GM12878 (cell line): ENCODE measurements around the gene RHCG. TPM values are rescaled to one million over a fixed set of nuclear protein-coding genes. Genes with fewer than 3 reads are reported as not detected.

Experiments
- ATAC-seq: fragments of 200-7000 bp; cut with Tn5 transposase; 3 replicates; pipeline ENCODE4 v1.9.1; 2020; ENCODE audit warnings: mild to moderate bottlenecking, moderate library complexity
- BruUV-seq: library from RNA; stranded (reverse); fragments of 400-500 nt; replicated peaks from 2 replicates; lab custom pipeline; 2021; lab: Mats Ljungman, UMichigan
- CTCF ChIA-PET: fragments of 300-600 bp; sonication (Branson Sonifier 250); formaldehyde crosslinking; extraction: SDS; loops from one replicate; lab custom pipeline; 2021; ENCODE audit warnings: inconsistent platforms; lab: Yijun Ruan, JAX
- POLR2A ChIA-PET: fragments of 350-600 bp; formaldehyde crosslinking; extraction: SDS; loops from one replicate; lab custom pipeline; 2021; ENCODE audit warnings: inconsistent platforms; lab: Charles Lee
- RAD21 ChIA-PET: fragments of 300-600 bp; sonication (Branson Sonifier 250); formaldehyde crosslinking; loops from one replicate; lab custom pipeline; 2023; ENCODE audit warnings: antibody characterized with exemption; ENCODE audit not compliant: unreplicated experiment; lab: Charles Lee
- SMC1A ChIA-PET: fragments of 300-600 bp; sonication (Branson Sonifier 250); formaldehyde crosslinking; loops from one replicate; lab custom pipeline; 2023; ENCODE audit not compliant: unreplicated experiment, uncharacterized antibody; lab: Charles Lee
- DNase-seq: peaks from one replicate; pipeline ENCODE4 v3.0.0-alpha.2; 2011; ENCODE audit warnings: low read depth, low spot score
- FAIRE-seq: peaks from 3 replicates; lab custom pipeline; 2011; peaks lifted over from hg19 to GRCh38; lab: Jason Lieb, UNC
- H2AFZ ChIP-seq: 2 replicates; pipeline ENCODE4 v1.6.0; 2011; ENCODE audit warnings: low read depth, low read length, control low read depth; ENCODE audit not compliant: control insufficient read depth
- H3K27ac ChIP-seq: 2 replicates; pipeline ENCODE4 v1.5.1; 2011; ENCODE audit warnings: control low read depth; ENCODE audit not compliant: control insufficient read depth, insufficient read depth
- H3K27me3 ChIP-seq, 2 experiments: replicated peaks in 1 of 2; 2 replicates each; pipeline versions ENCODE4 v1.6.0 to v1.6.1; 2011; ENCODE audit warnings: low read length in 1 of 2; ENCODE audit not compliant: control insufficient read depth in 2 of 2, insufficient read depth in 2 of 2
- H3K36me3 ChIP-seq, 2 experiments: 2 replicates each; pipeline ENCODE4 v1.5.1; 2011; ENCODE audit warnings: low read length in 1 of 2; ENCODE audit not compliant: control insufficient read depth in 2 of 2, insufficient read depth in 2 of 2
- H3K4me1 ChIP-seq: 2 replicates; pipeline ENCODE4 v1.6.1; 2011; ENCODE audit warnings: mild to moderate bottlenecking, low read length, moderate library complexity, mixed read lengths; ENCODE audit not compliant: control insufficient read depth, insufficient read depth
- H3K4me2 ChIP-seq: 2 replicates; pipeline ENCODE4 v1.6.0; 2011; ENCODE audit warnings: control low read depth; ENCODE audit not compliant: control insufficient read depth, insufficient read depth
- H3K4me3 ChIP-seq: fragments of 200-600 bp; sonication (generic); 2 replicates; pipeline ENCODE4 v1.5.1; 2016
- H3K79me2 ChIP-seq: 2 replicates; pipeline ENCODE4 v1.6.0; 2011; ENCODE audit warnings: low read length; ENCODE audit not compliant: control insufficient read depth, insufficient read depth
- H3K9ac ChIP-seq: 2 replicates; pipeline ENCODE4 v1.8.0; 2011; ENCODE audit warnings: low read length, control low read depth, mixed read lengths; ENCODE audit not compliant: control insufficient read depth, insufficient read depth
- H3K9me3 ChIP-seq: replicated peaks from 3 replicates; pipeline ENCODE4 v1.5.1; 2011; ENCODE audit warnings: mild to moderate bottlenecking, low read length; ENCODE audit not compliant: control insufficient read depth, insufficient read depth
- H4K20me1 ChIP-seq: 2 replicates; pipeline ENCODE4 v1.6.0; 2011; ENCODE audit not compliant: control insufficient read depth, insufficient read depth
- ASH2L ChIP-seq: fragments of 300-600, 200-600 bp; sonication (generic); IDR thresholded peaks from 2 replicates; pipeline ENCODE4 v1.6.1; 2017; ENCODE audit warnings: low read depth, mild to moderate bottlenecking, borderline replicate concordance
- CHD1 ChIP-seq: IDR thresholded peaks from 2 replicates; pipeline ENCODE4 v1.6.1; 2012; ENCODE audit warnings: low read depth, low read length, improper control_type of control experiment
- CHD4 ChIP-seq: fragments of 200-600 bp; sonication (generic); IDR thresholded peaks from 2 replicates; pipeline ENCODE4 v1.6.1; 2016; ENCODE audit warnings: mild to moderate bottlenecking
- CREB1 ChIP-seq: IDR thresholded peaks from 2 replicates; pipeline ENCODE4 v1.6.1; 2012; ENCODE audit warnings: low read depth, mild to moderate bottlenecking, inconsistent platforms
- HDAC6 ChIP-seq: fragments of 200-600 bp; sonication (generic); IDR thresholded peaks from one replicate; pipeline ENCODE4 v1.8.0; 2017; ENCODE audit warnings: antibody characterized with exemption; ENCODE audit not compliant: unreplicated experiment
- MEF2A ChIP-seq: IDR thresholded peaks from 2 replicates; pipeline ENCODE4 v1.6.1; 2011; ENCODE audit warnings: low read depth, mild to moderate bottlenecking, low read length, moderate library complexity; ENCODE audit not compliant: insufficient read depth
- MYC ChIP-seq: IDR thresholded peaks from 2 replicates; pipeline ENCODE4 v1.6.1; 2011; ENCODE audit warnings: mild to moderate bottlenecking, low read length, moderate library complexity, inconsistent platforms; ENCODE audit not compliant: insufficient read depth, insufficient replicate concordance, insufficient read length, severe bottlenecking
- NBN ChIP-seq: fragments of 450-650 bp; IDR thresholded peaks from 2 replicates; pipeline ENCODE4 v1.6.1; 2016
- NRF1 ChIP-seq: conservative IDR thresholded peaks from 2 replicates; pipeline ENCODE4 v1.6.1; 2011; ENCODE audit warnings: mild to moderate bottlenecking, low read depth, low read length, improper control_type of control experiment
- POLR2A ChIP-seq: IDR thresholded peaks from 2 replicates; pipeline ENCODE4 v1.6.1; 2011; ENCODE audit warnings: low read depth, mild to moderate bottlenecking, low read length
- RELA ChIP-seq: fragments of 450-650 bp; IDR thresholded peaks from 2 replicates; pipeline ENCODE4 v1.8.0; 2014; ENCODE audit warnings: borderline replicate concordance; ENCODE audit not compliant: partially characterized antibody
- SMAD1 ChIP-seq: fragments of 450-650 bp; IDR thresholded peaks from 2 replicates; pipeline ENCODE4 v1.6.1; 2018; ENCODE audit warnings: mild to moderate bottlenecking, low read depth; ENCODE audit not compliant: partially characterized antibody
- SMC3 ChIP-seq: IDR thresholded peaks from 2 replicates; pipeline ENCODE4 v1.6.1; 2011; ENCODE audit warnings: low read length, improper control_type of control experiment, borderline replicate concordance
- SREBF2 ChIP-seq: IDR thresholded peaks from 2 replicates; pipeline ENCODE4 v1.6.1; 2012; ENCODE audit warnings: mild to moderate bottlenecking, low read length
- SRF ChIP-seq, 2 experiments: IDR thresholded peaks; 2 replicates each; pipeline ENCODE4 v1.6.1; 2011; ENCODE audit warnings: low read depth in 2 of 2, low read length in 2 of 2, mild to moderate bottlenecking in 1 of 2, moderate library complexity in 1 of 2
- TCF7 ChIP-seq: IDR thresholded peaks from 2 replicates; pipeline ENCODE4 v1.6.1; 2014; ENCODE audit warnings: antibody characterized with exemption, borderline replicate concordance
- WGBS: methylation state at CpG from one replicate; pipeline ENCODE4 v1.1.6; 2016; ENCODE audit warnings: low lambda C conversion rate; ENCODE audit not compliant: insufficient replicate concordance, insufficient coverage; ENCODE audit errors: missing lambda C conversion rate; 5-methylcytosine and 5-hydroxymethylcytosine counted together
- in situ Hi-C: fragments of 300-500 bp; cut with MboI; formaldehyde crosslinking; loops from 9 replicates; pipeline ENCODE4 v1.14.3; 2018; ENCODE audit warnings: mixed read lengths
- intact Hi-C: fragments of 100-400 bp; cut with micrococcal nuclease; formaldehyde crosslinking; loops from one replicate; pipeline ENCODE4 v1.14.2; 2022; ENCODE audit not compliant: unreplicated experiment
- polyA plus RNA-seq, 11 experiments: library from polyadenylated mRNA; depleted of rRNA in 4 of 11; unstranded in 6 of 11; stranded (reverse) in 5 of 11; fragments of >200 nt; fragmentation: Nextera tagmentation in 4 of 11; fragmentation: Illumina TruSeq in 1 of 11; extraction: Ambion mirVana in 4 of 11; extraction: Trizol in 1 of 11; gene quantifications; 1 replicate in 1 of 11; 2 replicates in 10 of 11; pipeline versions ENCODE4 v1.2.1 to v1.2.3, GENCODE V29; 2011 to 2016; ENCODE audit warnings: inconsistent platforms in 2 of 11, missing spikeins in 2 of 11, low read depth in 1 of 11
- total RNA-seq, 4 experiments: library from RNA; depleted of rRNA in 3 of 4; stranded (reverse); fragments of >200 nt in 3 of 4; fragmentation: Illumina TruSeq in 1 of 4; extraction: Trizol in 1 of 4; gene quantifications; 2 replicates each; pipeline versions ENCODE4 v1.2.1 to v1.2.3, GENCODE V29; 2013 to 2021
- TF ChIP-seq, protein P1 (sequence below): IDR thresholded peaks from 2 replicates; pipeline ENCODE4 v1.6.1; 2012; ENCODE audit warnings: improper control_type of control experiment, low read depth, low read length; ENCODE audit not compliant: insufficient replicate concordance
- TF ChIP-seq, protein P2 (sequence below): IDR thresholded peaks from 2 replicates; pipeline ENCODE4 v1.6.1; 2011; ENCODE audit warnings: low read depth, low read length, improper control_type of control experiment, borderline replicate concordance

The RHCG gene
- total and polyA plus RNA-seq, 10 of the 15 experiments (the other 5 are each of a cell fraction or from before 2014, with no cell fraction given): 0.05 to 0.11 TPM; not detected in 8

DNA sequence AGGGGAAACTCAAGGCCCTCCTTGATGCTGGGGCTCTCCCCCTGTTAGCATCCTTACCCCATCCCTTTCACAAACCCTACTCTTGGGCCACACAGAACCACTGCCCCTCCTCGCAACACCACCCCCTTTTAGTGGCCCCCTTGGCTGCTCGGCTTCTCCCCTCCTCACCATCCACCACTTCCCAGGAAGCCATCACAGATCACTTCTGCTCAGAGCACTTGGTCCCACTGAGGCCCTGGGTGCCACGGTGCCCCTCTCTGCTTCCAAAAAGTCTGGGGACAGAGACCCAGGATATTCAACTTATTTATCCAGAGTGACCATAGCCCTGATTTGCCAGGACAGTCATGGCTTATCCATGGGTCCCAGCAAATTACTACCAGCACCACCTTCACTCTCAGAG is 2.4 kb downstream of the RHCG start:
- SMC1A ChIA-PET: interaction anchor here (1.1 kb wide), 1 partner anchor 65 kb away, joined by 4 read pairs; no protein-coding TSS in a partner anchor
- in situ Hi-C loops: no loop called here
- Histone ChIP-seq H3K9me3 (no peaks in the 10 kb centered on the region), H3K27me3 (peaks cover 3 to 7% of the 10 kb centered on the region in 2 experiments), H3K4me2 (no peak overlapping the region), H3K9ac (no peak overlapping the region), H4K20me1 (no peaks in the 10 kb centered on the region), H2AFZ (no peak overlapping the region), H3K27ac (no peak overlapping the region), H3K4me1 (no peaks in the 10 kb centered on the region), H3K36me3 (no peaks in the 10 kb centered on the region), H3K79me2 (no peaks in the 10 kb centered on the region), H3K4me3 (no peak overlapping the region)
- FAIRE-seq: no peak
- POLR2A ChIA-PET: interaction anchor here (0.6 kb wide), 1 partner anchor 458 kb away, joined by 3 read pairs; no protein-coding TSS in a partner anchor
- no peak for ATAC-seq
- RAD21 ChIA-PET: no interaction called here
- CTCF ChIA-PET: interaction anchor here (1.1 to 5.9 kb wide), 7 partner anchors 8 to 73 kb away, joined by 3 to 42 read pairs (median 4); no protein-coding TSS in a partner anchor
- WGBS: 13% methylated on average over 3 of the region's 3 CpGs
- BruUV-seq: no TSS peak
- DNase-seq: no peak
- intact Hi-C loops: no loop called here
- TF ChIP-seq RELA (no peak), CHD4 (no peak), CHD1 (no peak), SMAD1 (no peak), MYC (no peak), TCF7 (no peak), ASH2L (no peak), SMC3 (no peak), HDAC6 (no peak), MEF2A (no peak), POLR2A (no peak), CREB1 (no peak), NBN (no peak), NRF1 (no peak), SRF (IDR thresholded peaks at IDR 0.05; ENCODE audit: low read depth in 2 of 2, low read length in 2 of 2) (no peak), SREBF2 (no peak)
- TF ChIP-seq, protein P1, sequence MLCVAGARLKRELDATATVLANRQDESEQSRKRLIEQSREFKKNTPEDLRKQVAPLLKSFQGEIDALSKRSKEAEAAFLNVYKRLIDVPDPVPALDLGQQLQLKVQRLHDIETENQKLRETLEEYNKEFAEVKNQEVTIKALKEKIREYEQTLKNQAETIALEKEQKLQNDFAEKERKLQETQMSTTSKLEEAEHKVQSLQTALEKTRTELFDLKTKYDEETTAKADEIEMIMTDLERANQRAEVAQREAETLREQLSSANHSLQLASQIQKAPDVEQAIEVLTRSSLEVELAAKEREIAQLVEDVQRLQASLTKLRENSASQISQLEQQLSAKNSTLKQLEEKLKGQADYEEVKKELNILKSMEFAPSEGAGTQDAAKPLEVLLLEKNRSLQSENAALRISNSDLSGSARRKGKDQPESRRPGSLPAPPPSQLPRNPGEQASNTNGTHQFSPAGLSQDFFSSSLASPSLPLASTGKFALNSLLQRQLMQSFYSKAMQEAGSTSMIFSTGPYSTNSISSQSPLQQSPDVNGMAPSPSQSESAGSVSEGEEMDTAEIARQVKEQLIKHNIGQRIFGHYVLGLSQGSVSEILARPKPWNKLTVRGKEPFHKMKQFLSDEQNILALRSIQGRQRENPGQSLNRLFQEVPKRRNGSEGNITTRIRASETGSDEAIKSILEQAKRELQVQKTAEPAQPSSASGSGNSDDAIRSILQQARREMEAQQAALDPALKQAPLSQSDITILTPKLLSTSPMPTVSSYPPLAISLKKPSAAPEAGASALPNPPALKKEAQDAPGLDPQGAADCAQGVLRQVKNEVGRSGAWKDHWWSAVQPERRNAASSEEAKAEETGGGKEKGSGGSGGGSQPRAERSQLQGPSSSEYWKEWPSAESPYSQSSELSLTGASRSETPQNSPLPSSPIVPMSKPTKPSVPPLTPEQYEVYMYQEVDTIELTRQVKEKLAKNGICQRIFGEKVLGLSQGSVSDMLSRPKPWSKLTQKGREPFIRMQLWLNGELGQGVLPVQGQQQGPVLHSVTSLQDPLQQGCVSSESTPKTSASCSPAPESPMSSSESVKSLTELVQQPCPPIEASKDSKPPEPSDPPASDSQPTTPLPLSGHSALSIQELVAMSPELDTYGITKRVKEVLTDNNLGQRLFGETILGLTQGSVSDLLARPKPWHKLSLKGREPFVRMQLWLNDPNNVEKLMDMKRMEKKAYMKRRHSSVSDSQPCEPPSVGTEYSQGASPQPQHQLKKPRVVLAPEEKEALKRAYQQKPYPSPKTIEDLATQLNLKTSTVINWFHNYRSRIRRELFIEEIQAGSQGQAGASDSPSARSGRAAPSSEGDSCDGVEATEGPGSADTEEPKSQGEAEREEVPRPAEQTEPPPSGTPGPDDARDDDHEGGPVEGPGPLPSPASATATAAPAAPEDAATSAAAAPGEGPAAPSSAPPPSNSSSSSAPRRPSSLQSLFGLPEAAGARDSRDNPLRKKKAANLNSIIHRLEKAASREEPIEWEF: no peak
- TF ChIP-seq, protein P2, sequence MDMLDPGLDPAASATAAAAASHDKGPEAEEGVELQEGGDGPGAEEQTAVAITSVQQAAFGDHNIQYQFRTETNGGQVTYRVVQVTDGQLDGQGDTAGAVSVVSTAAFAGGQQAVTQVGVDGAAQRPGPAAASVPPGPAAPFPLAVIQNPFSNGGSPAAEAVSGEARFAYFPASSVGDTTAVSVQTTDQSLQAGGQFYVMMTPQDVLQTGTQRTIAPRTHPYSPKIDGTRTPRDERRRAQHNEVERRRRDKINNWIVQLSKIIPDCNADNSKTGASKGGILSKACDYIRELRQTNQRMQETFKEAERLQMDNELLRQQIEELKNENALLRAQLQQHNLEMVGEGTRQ: no peak
